Stimulated activated naive B cell treated with anti-CD40 and anti-IgM and Interleukin-4, amounts not matched to agents 10 μg/mL and 1 μg/mL and 100 μg/mL, for 72 hours (primary cell): ENCODE results near the gene SNX27.

ENCODE experiments used
- ATAC-seq, 2 donors: fragments of 150-1000 bp; cut with Tn5 transposase; replicated peaks; 2 replicates each; pipeline ENCODE4 v1.10.0; 2021; ENCODE audit warnings: moderate library complexity in 1 of 2
- DNase-seq: peaks from one replicate; pipeline ENCODE4 v3.0.0; 2021
- H3K27ac Mint-ChIP-seq: one replicate; pipeline ENCODE4 v1.8.0; 2022; ENCODE audit warnings: mild to moderate bottlenecking, mixed read lengths
- H3K27me3 Mint-ChIP-seq, 2 donors: one replicate each; pipeline ENCODE4 v1.8.0; 2022; ENCODE audit warnings: mixed read lengths in 2 of 2
- H3K36me3 Mint-ChIP-seq, 2 donors: one replicate each; pipeline ENCODE4 v1.8.0; 2022; ENCODE audit warnings: mixed read lengths in 2 of 2, mild to moderate bottlenecking in 1 of 2
- H3K4me1 Mint-ChIP-seq, 2 donors: one replicate each; pipeline ENCODE4 v1.8.0; 2022; ENCODE audit warnings: mixed read lengths in 2 of 2, mild to moderate bottlenecking in 1 of 2
- H3K4me3 Mint-ChIP-seq, 2 donors: one replicate each; pipeline ENCODE4 v1.8.0; 2022; ENCODE audit warnings: mild to moderate bottlenecking in 2 of 2, mixed read lengths in 2 of 2, moderate library complexity in 1 of 2
- H3K9me3 Mint-ChIP-seq, 2 donors: one replicate each; pipeline ENCODE4 v1.8.0; 2022; ENCODE audit warnings: mixed read lengths in 2 of 2, mild to moderate bottlenecking in 1 of 2

The SNX27 gene

GRCh38 chr1:151710187-151710840 lies 98.5 kb downstream of the SNX27 start:
- Mint-ChIP-seq H3K9me3 (no peaks in the 10 kb centered on the region), H3K27me3 (peaks cover 41 to 43% of the 10 kb centered on the region in 2 donors), H3K36me3 (no peaks in the 10 kb centered on the region), H3K27ac (no peak overlapping the region), H3K4me1 (peaks cover 0 to 3% of the 10 kb centered on the region in 2 donors), H3K4me3 (no peak overlapping the region)
- no peak for DNase-seq
- no peak for ATAC-seq

GRCh38 chr1:151711044-151711800 lies 99.4 kb downstream of the SNX27 start:
- DNase-seq: no peak
- Mint-ChIP-seq H3K27ac (no peak overlapping the region), H3K36me3 (no peaks in the 10 kb centered on the region), H3K4me3 (no peak overlapping the region), H3K27me3 (peaks cover 50 to 52% of the 10 kb centered on the region in 2 donors), H3K9me3 (no peaks in the 10 kb centered on the region), H3K4me1 (peaks cover 0 to 5% of the 10 kb centered on the region in 2 donors)
- ATAC-seq: no peak

- Mint-ChIP-seq H3K4me3 (no peak overlapping the region), H3K27me3 (peaks cover 50% of the 10 kb centered on the region in 2 donors), H3K4me1 (peaks cover 4 to 6% of the 10 kb centered on the region in 2 donors), H3K9me3 (no peaks in the 10 kb centered on the region), H3K27ac (no peak overlapping the region), H3K36me3 (no peaks in the 10 kb centered on the region)
- ATAC-seq (no peak), DNase-seq (no peak)
Observed at GRCh38 chr1:151711951-151712350, 100.1 kb downstream of the SNX27 start.

- Mint-ChIP-seq H3K27ac (no peak overlapping the region), H3K36me3 (no peaks in the 10 kb centered on the region)
Observed at GRCh38 chr1:151713044-151713443, 101.2 kb downstream of the SNX27 start.

GRCh38 chr1:151713874-151714273 lies 102.0 kb downstream of the SNX27 start:
- H3K4me3 Mint-ChIP-seq: no peak overlapping the region
- DNase-seq (no peak), ATAC-seq (no peak)
- peaks cover 64 to 69% of the 10 kb centered on the region in 2 donors for H3K27me3 Mint-ChIP-seq
- no peaks in the 10 kb centered on the region for H3K9me3 Mint-ChIP-seq
- H3K27ac Mint-ChIP-seq: no peak overlapping the region
- H3K4me1 Mint-ChIP-seq: peaks cover 13 to 15% of the 10 kb centered on the region in 2 donors
- no peaks in the 10 kb centered on the region for H3K36me3 Mint-ChIP-seq

More at GRCh38 chr1:151713044-151713443, 101.2 kb downstream of the SNX27 start:
- Mint-ChIP-seq H3K9me3 (no peaks in the 10 kb centered on the region), H3K27me3 (peaks cover 59 to 61% of the 10 kb centered on the region in 2 donors), H3K4me3 (no peak overlapping the region), H3K4me1 (peaks cover 10 to 15% of the 10 kb centered on the region in 2 donors)
- DNase-seq (no peak), ATAC-seq (no peak)

- no peak overlapping the region for H3K27ac Mint-ChIP-seq
- H3K4me1 Mint-ChIP-seq: peaks cover 13 to 16% of the 10 kb centered on the region in 2 donors
- DNase-seq (no peak), ATAC-seq (no peak)
- peaks cover 71 to 72% of the 10 kb centered on the region in 2 donors for H3K27me3 Mint-ChIP-seq
- no peaks in the 10 kb centered on the region for H3K9me3 Mint-ChIP-seq
- H3K4me3 Mint-ChIP-seq: no peak overlapping the region
- H3K36me3 Mint-ChIP-seq: no peaks in the 10 kb centered on the region
Observed at GRCh38 chr1:151714820-151715725, 103.2 kb downstream of the SNX27 start.

- H3K36me3 Mint-ChIP-seq: no peaks in the 10 kb centered on the region
- H3K4me3 Mint-ChIP-seq: no peak overlapping the region
- H3K4me1 Mint-ChIP-seq: peaks cover 19 to 24% of the 10 kb centered on the region in 2 donors
- no peaks in the 10 kb centered on the region for H3K9me3 Mint-ChIP-seq
- DNase-seq (no peak), ATAC-seq (no peak)
- peaks cover 76 to 79% of the 10 kb centered on the region in 2 donors for H3K27me3 Mint-ChIP-seq
- H3K27ac Mint-ChIP-seq: no peak overlapping the region
Observed at GRCh38 chr1:151715726-151716404, 104.0 kb downstream of the SNX27 start.

GRCh38 chr1:151716405-151716762 lies 104.5 kb downstream of the SNX27 start:
- no peaks in the 10 kb centered on the region for H3K36me3 Mint-ChIP-seq
- no peak overlapping the region for H3K4me3 Mint-ChIP-seq
- H3K9me3 Mint-ChIP-seq: no peaks in the 10 kb centered on the region
- ATAC-seq (no peak), DNase-seq (no peak)
- H3K27me3 Mint-ChIP-seq: peaks cover 76 to 79% of the 10 kb centered on the region in 2 donors
- peaks cover 20 to 29% of the 10 kb centered on the region in 2 donors for H3K4me1 Mint-ChIP-seq
- no peak overlapping the region for H3K27ac Mint-ChIP-seq

- Mint-ChIP-seq H3K36me3 (no peaks in the 10 kb centered on the region), H3K4me1 (peaks cover 22 to 36% of the 10 kb centered on the region in 2 donors), H3K9me3 (no peaks in the 10 kb centered on the region), H3K27ac (no peak within 1 kb of the TSS), H3K4me3 (peak within 1 kb of the TSS; percentile 43 to 69), H3K27me3 (peaks cover 71 to 79% of the 10 kb centered on the region in 2 donors)
- DNase-seq (no peak), ATAC-seq (no peak)
Observed at GRCh38 chr1:151716771-151717631, 105.2 kb downstream of the SNX27 start, which contains the start of gene CELF3. Gene CELF3, minus strand, starts transcription at chr1:151716803. Its CDS starts 783 bp downstream, at chr1:151716020.

GRCh38 chr1:151718011-151718431 lies 106.2 kb downstream of the SNX27 start:
- Mint-ChIP-seq H3K36me3 (no peaks in the 10 kb centered on the region), H3K9me3 (no peaks in the 10 kb centered on the region), H3K4me1 (peaks cover 22 to 36% of the 10 kb centered on the region in 2 donors), H3K27ac (no peak overlapping the region), H3K4me3 (no peak overlapping the region), H3K27me3 (peaks cover 63 to 71% of the 10 kb centered on the region in 2 donors)
- ATAC-seq (no peak), DNase-seq (no peak)

- H3K4me1 Mint-ChIP-seq: peaks cover 22 to 36% of the 10 kb centered on the region in 2 donors
- H3K4me3 Mint-ChIP-seq: no peak overlapping the region
- H3K27me3 Mint-ChIP-seq: peaks cover 57 to 66% of the 10 kb centered on the region in 2 donors
- no peak overlapping the region for H3K27ac Mint-ChIP-seq
- DNase-seq (no peak), ATAC-seq (no peak)
- H3K9me3 Mint-ChIP-seq: no peaks in the 10 kb centered on the region
- no peaks in the 10 kb centered on the region for H3K36me3 Mint-ChIP-seq
Observed at GRCh38 chr1:151718666-151719065, 106.8 kb downstream of the SNX27 start.

GRCh38 chr1:151720125-151720524 lies 108.3 kb downstream of the SNX27 start:
- DNase-seq (no peak), ATAC-seq (no peak)
- Mint-ChIP-seq H3K9me3 (no peaks in the 10 kb centered on the region), H3K27me3 (peaks cover 56 to 61% of the 10 kb centered on the region in 2 donors), H3K36me3 (no peaks in the 10 kb centered on the region), H3K4me3 (peak overlapping the region; percentile 80 to 93), H3K27ac (peak overlapping the region; percentile 25), H3K4me1 (peaks cover 22 to 36% of the 10 kb centered on the region in 2 donors)

GRCh38 chr1:151720554-151720953 lies 108.7 kb downstream of the SNX27 start:
- Mint-ChIP-seq H3K4me3 (peak overlapping the region; percentile 80 to 93), H3K27me3 (peaks cover 55 to 59% of the 10 kb centered on the region in 2 donors), H3K4me1 (peaks cover 22 to 36% of the 10 kb centered on the region in 2 donors), H3K9me3 (no peaks in the 10 kb centered on the region), H3K36me3 (no peaks in the 10 kb centered on the region), H3K27ac (peak overlapping the region; percentile 25)
- DNase-seq (no peak), ATAC-seq (peak; percentile 78 to 83)
